HEK293 (cell line): ENCODE measurements around the gene PRUNE2.

Source experiments
- CTCF ChIA-PET: fragments of 350-600 bp; formaldehyde crosslinking; extraction: SDS; loops from one replicate; lab custom pipeline; 2021; ENCODE audit warnings: antibody characterized with exemption; lab: Yijun Ruan, JAX
- POLR2A ChIA-PET: fragments of 300-600 bp; formaldehyde crosslinking; extraction: SDS; loops from one replicate; lab custom pipeline; 2020; ENCODE audit warnings: antibody characterized with exemption, inconsistent platforms; lab: Yijun Ruan, JAX
- H3K27ac ChIP-seq: fragments of 200-500 bp; sonication (Bioruptor generic); 2 replicates; pipeline ENCODE4 v1.5.1; 2014; ENCODE audit warnings: low read depth, low read length, control low read depth, inconsistent platforms; ENCODE audit errors: extremely low read depth
- H3K36me3 ChIP-seq, 2 experiments: fragments of 200-500 bp in 1 of 2; sonication (Bioruptor generic) in 1 of 2; 1 replicate in 1 of 2; 2 replicates in 1 of 2; pipeline ENCODE4 v1.5.1; 2014 to 2017; ENCODE audit warnings: inconsistent platforms in 2 of 2, low read length in 2 of 2; ENCODE audit not compliant: control insufficient read depth in 2 of 2, insufficient read depth in 1 of 2
- H3K4me1 ChIP-seq: fragments of 200-500 bp; sonication (Bioruptor generic); 2 replicates; pipeline ENCODE4 v1.5.1; 2014; ENCODE audit warnings: mild to moderate bottlenecking, low read length, inconsistent platforms; ENCODE audit not compliant: control insufficient read depth, insufficient read depth
- H3K4me3 ChIP-seq: 2 replicates; pipeline ENCODE4 v1.5.1; 2011; ENCODE audit warnings: low read depth, mild to moderate bottlenecking, control low read depth, low read length, moderate library complexity
- H3K9me3 ChIP-seq: fragments of 200-500 bp; sonication (Bioruptor generic); 2 replicates; pipeline ENCODE4 v1.5.1; 2014; ENCODE audit warnings: low read depth, low read length, inconsistent platforms; ENCODE audit not compliant: control insufficient read depth, insufficient read depth
- AEBP2 ChIP-seq: fragments of 450-650 bp; formaldehyde crosslinking; IDR thresholded peaks from 2 replicates; pipeline ENCODE4 v1.5.1; 2016; ENCODE audit warnings: missing biosample characterization, missing genetic modification characterization, borderline replicate concordance
- ATF2 ChIP-seq: fragments of 450-650 bp; formaldehyde crosslinking; IDR thresholded peaks from 2 replicates; pipeline ENCODE4 v1.5.1; 2016; ENCODE audit warnings: missing biosample characterization, missing genetic modification characterization, low read depth
- ELK4 ChIP-seq: IDR thresholded peaks from 2 replicates; pipeline ENCODE4 v1.6.1; 2011; ENCODE audit warnings: mild to moderate bottlenecking, low read depth, low read length, borderline replicate concordance
- GLI2 ChIP-seq: fragments of 450-650 bp; formaldehyde crosslinking; IDR thresholded peaks from 2 replicates; pipeline ENCODE4; 2017; ENCODE audit warnings: missing biosample characterization, missing genetic modification characterization, low read depth, borderline replicate concordance
- HOXD13 ChIP-seq: sonication (generic); formaldehyde crosslinking; IDR thresholded peaks from 2 replicates; pipeline ENCODE4 v1.8.0; 2022; ENCODE audit warnings: missing genetic modification reagents, borderline replicate concordance
- MZF1 ChIP-seq: fragments of 450-650 bp; formaldehyde crosslinking; IDR thresholded peaks from 2 replicates; pipeline ENCODE4 v1.5.1; 2017; ENCODE audit warnings: missing biosample characterization, missing genetic modification characterization, borderline replicate concordance
- PRDM6 ChIP-seq: fragments of 450-650 bp; formaldehyde crosslinking; IDR thresholded peaks from 2 replicates; pipeline ENCODE4 v1.5.1; 2017; ENCODE audit warnings: missing biosample characterization, missing genetic modification characterization
- SP7 ChIP-seq: fragments of 450-650 bp; formaldehyde crosslinking; IDR thresholded peaks from 2 replicates; pipeline ENCODE4 v1.5.1; 2016; ENCODE audit warnings: missing biosample characterization, missing genetic modification characterization
- TSHZ1 ChIP-seq: fragments of 450-650 bp; formaldehyde crosslinking; IDR thresholded peaks from 2 replicates; pipeline ENCODE4 v1.5.1; 2016; ENCODE audit warnings: missing biosample characterization, missing genetic modification characterization, borderline replicate concordance
- ZNF114 ChIP-seq: fragments of 450-650 bp; formaldehyde crosslinking; IDR thresholded peaks from 2 replicates; pipeline ENCODE4 v1.5.0; 2017; ENCODE audit warnings: missing biosample characterization, missing genetic modification characterization
- ZNF146 ChIP-seq: fragments of 450-650 bp; formaldehyde crosslinking; IDR thresholded peaks from 2 replicates; pipeline ENCODE4 v1.5.1; 2016; ENCODE audit warnings: missing biosample characterization, missing genetic modification characterization
- ZNF341 ChIP-seq: fragments of 450-650 bp; formaldehyde crosslinking; IDR thresholded peaks from 2 replicates; pipeline ENCODE4; 2016; ENCODE audit warnings: low read depth, missing biosample characterization, missing genetic modification characterization
- ZNF362 ChIP-seq: fragments of 450-650 bp; formaldehyde crosslinking; IDR thresholded peaks from 2 replicates; pipeline ENCODE4 v1.5.1; 2016; ENCODE audit warnings: missing biosample characterization, missing genetic modification characterization
- ZNF394 ChIP-seq: fragments of 450-650 bp; formaldehyde crosslinking; IDR thresholded peaks from 2 replicates; pipeline ENCODE4 v1.5.1; 2016; ENCODE audit warnings: missing biosample characterization, missing genetic modification characterization, mild to moderate bottlenecking, moderate library complexity, borderline replicate concordance
- ZNF433 ChIP-seq: fragments of 450-650 bp; formaldehyde crosslinking; IDR thresholded peaks from 2 replicates; pipeline ENCODE4 v1.5.1; 2016; ENCODE audit warnings: missing biosample characterization, missing genetic modification characterization, low read depth
- ZNF600 ChIP-seq: fragments of 450-650 bp; formaldehyde crosslinking; IDR thresholded peaks from 2 replicates; pipeline ENCODE4 v1.5.1; 2016; ENCODE audit warnings: missing biosample characterization, missing genetic modification characterization
- ZNF610 ChIP-seq: fragments of 450-650 bp; formaldehyde crosslinking; IDR thresholded peaks from 2 replicates; pipeline ENCODE4 v1.5.1; 2016; ENCODE audit warnings: missing biosample characterization, missing genetic modification characterization, borderline replicate concordance
- ZNF621 ChIP-seq: fragments of 450-650 bp; formaldehyde crosslinking; IDR thresholded peaks from 2 replicates; pipeline ENCODE4 v1.5.1; 2017; ENCODE audit warnings: missing biosample characterization, missing genetic modification characterization
- ZNF768 ChIP-seq: fragments of 450-650 bp; formaldehyde crosslinking; IDR thresholded peaks from 2 replicates; pipeline ENCODE4 v1.5.1; 2018; ENCODE audit warnings: missing biosample characterization, mild to moderate bottlenecking, missing genetic modification characterization
- ZSCAN18 ChIP-seq: fragments of 450-650 bp; formaldehyde crosslinking; IDR thresholded peaks from 2 replicates; pipeline ENCODE4 v1.5.1; 2016; ENCODE audit warnings: missing biosample characterization, missing genetic modification characterization
- ZSCAN30 ChIP-seq: fragments of 450-650 bp; IDR thresholded peaks from 2 replicates; pipeline ENCODE4 v1.5.1; 2018; ENCODE audit warnings: missing biosample characterization, mild to moderate bottlenecking, missing genetic modification characterization, moderate library complexity

PRUNE2 gene

GRCh38 chr9:76784881-76785280 is 121.0 kb downstream of the PRUNE2 start:
- Histone ChIP-seq H3K4me3 (no peak overlapping the region), H3K27ac (no peak overlapping the region), H3K36me3 (no peaks in the 10 kb centered on the region), H3K9me3 (no peaks in the 10 kb centered on the region), H3K4me1 (no peaks in the 10 kb centered on the region)
- CTCF ChIA-PET = interaction anchor here (0.6 kb wide), 1 partner anchor 17 kb away, joined by 3 read pairs; no protein-coding TSS in a partner anchor
- no peak for TF ChIP-seq ZNF433
- no peak for TF ChIP-seq TSHZ1
- no peak for TF ChIP-seq ELK4
- no peak for TF ChIP-seq ATF2 (tag by site-specific recombination)
- TF ChIP-seq GLI2 = no peak
- TF ChIP-seq ZSCAN18 (tag by site-specific recombination) = no peak
- TF ChIP-seq ZNF600 (tag by site-specific recombination) = no peak
- no peak for TF ChIP-seq SP7 (tag by site-specific recombination)
- TF ChIP-seq MZF1 = no peak
- no peak for TF ChIP-seq ZNF341 (tag by site-specific recombination)
- TF ChIP-seq ZNF621 (tag by site-specific recombination) = no peak
- TF ChIP-seq ZNF610 (tag by site-specific recombination) = no peak
- TF ChIP-seq AEBP2 = no peak
- no peak for TF ChIP-seq ZNF394 (tag by site-specific recombination)
- TF ChIP-seq ZSCAN30 = no peak
- no peak for TF ChIP-seq ZNF146 (tag by site-specific recombination)
- POLR2A ChIA-PET = no interaction called here

GRCh38 chr9:76772686-76773445 is 133.0 kb downstream of the PRUNE2 start:
- Histone ChIP-seq H3K27ac (no peak overlapping the region), H3K4me3 (no peak overlapping the region), H3K9me3 (no peaks in the 10 kb centered on the region), H3K36me3 (no peaks in the 10 kb centered on the region), H3K4me1 (no peaks in the 10 kb centered on the region)
- ChIA-PET CTCF (no interaction called here), POLR2A (no interaction called here)
- TF ChIP-seq ZNF362 (tag by site-specific recombination) = no peak
- no peak for TF ChIP-seq HOXD13
- no peak for TF ChIP-seq ZNF114
- no peak for TF ChIP-seq ZNF768 (tag by site-specific recombination)
- 0 out of 2 replicates have a peak, but pooled peaks have one; percentile 21 for TF ChIP-seq PRDM6 (tag by site-specific recombination)
